Measurements from ENCODE around the gene CCNA2. TPM values are rescaled to one million over a fixed set of nuclear protein-coding genes. Genes with fewer than 3 reads are reported as not detected.

CCNA2 gene
- total and polyA plus RNA-seq, 4 donors, result 0.33 to 81.4 (median 2.4) TPM

- no peak for TF ChIP-seq TAF1 (conservative IDR thresholded peaks at IDR 0.05)
Observed at GRCh38 chr4:121794505-121795188, 29.0 kb downstream of the CCNA2 start (continued).

GRCh38 chr4:121792966-121793365 lies 30.7 kb downstream of the CCNA2 start:
- H3K4me1 ChIP-seq (ENCODE audit: control insufficient read depth in 4 of 4, insufficient read depth in 4 of 4, low read length in 3 of 4), result no peaks in the 10 kb centered on the region
- H3K9me3 ChIP-seq (ENCODE audit: control insufficient read depth in 4 of 4, low read length in 3 of 4), result no peaks in the 10 kb centered on the region
- no peaks in the 10 kb centered on the region for H3K27me3 ChIP-seq (ENCODE audit: control insufficient read depth in 4 of 4, insufficient read depth in 4 of 4, low read length in 3 of 4)
- no peak for DNase-seq (ENCODE audit: low spot score)
- TF ChIP-seq YY1 (IDR thresholded peaks at IDR 0.05), result no peak
- 88% methylated on average over 2 of the region's 2 CpGs for WGBS
- no peak overlapping the region for H3K4me3 ChIP-seq (ENCODE audit: low read depth in 1 of 3, low read length in 3 of 3)
- no peak overlapping the region for H3K9ac ChIP-seq (ENCODE audit: low read depth in 1 of 2, low read length in 2 of 2)
- no peaks in the 10 kb centered on the region for H3K36me3 ChIP-seq (ENCODE audit: control insufficient read depth in 4 of 4, insufficient read depth in 3 of 4, low read depth in 1 of 4, low read length in 3 of 4)
- no peak overlapping the region for H3K27ac ChIP-seq (ENCODE audit: low read depth in 1 of 2, low read length in 2 of 2)

DNA sequence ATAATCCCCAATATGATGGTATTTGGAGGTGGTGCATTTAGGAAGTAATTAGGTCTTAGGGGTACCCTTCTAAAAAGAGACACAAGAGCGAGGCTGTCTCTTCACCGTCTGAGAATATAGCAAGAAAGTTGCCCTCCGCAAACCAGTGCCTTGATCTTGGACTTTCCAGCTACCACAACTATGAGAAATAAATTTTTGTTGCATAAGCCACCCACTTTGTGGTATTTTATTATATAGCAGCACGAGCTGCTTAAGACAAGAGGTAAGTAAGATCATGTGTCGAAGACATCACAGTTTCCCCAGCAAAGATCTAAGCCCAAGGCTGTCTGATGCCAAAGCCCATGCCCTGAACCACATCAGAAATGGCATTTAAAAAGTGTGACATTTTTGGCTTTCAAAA lies 32.2 kb downstream of the CCNA2 start:
- no peak for DNase-seq (ENCODE audit: low spot score)
- H3K4me1 ChIP-seq (ENCODE audit: control insufficient read depth in 4 of 4, insufficient read depth in 4 of 4, low read length in 3 of 4), result no peaks in the 10 kb centered on the region
- WGBS, result 91% methylated on average over 5 of the region's 5 CpGs

More for the DNA sequence above, 32.2 kb downstream of the CCNA2 start:
- TF ChIP-seq NR2F2 (IDR thresholded peaks at IDR 0.05) (no peak), GABPA (IDR thresholded peaks at IDR 0.05 in 1 of 2, conservative IDR thresholded peaks at IDR 0.05 in 1 of 2) (no peak), CTCF (IDR thresholded peaks at IDR 0.05; ENCODE audit: low read depth, low read length, missing input control) (no peak), ZBTB33 (IDR thresholded peaks at IDR 0.05) (no peak), RAD21 (IDR thresholded peaks at IDR 0.05) (no peak), FOXA2 (IDR thresholded peaks at IDR 0.05) (no peak), REST (IDR thresholded peaks at IDR 0.05) (no peak), TAF1 (conservative IDR thresholded peaks at IDR 0.05) (no peak), YY1 (IDR thresholded peaks at IDR 0.05) (no peak), SP1 (IDR thresholded peaks at IDR 0.05) (no peak), FOXA1 (IDR thresholded peaks at IDR 0.05) (no peak), HNF4A (conservative IDR thresholded peaks at IDR 0.05) (no peak), ATF3 (IDR thresholded peaks at IDR 0.05) (no peak), HNF4G (IDR thresholded peaks at IDR 0.05) (no peak), RXRA (IDR thresholded peaks at IDR 0.05) (no peak)
- Histone ChIP-seq H3K36me3 (ENCODE audit: control insufficient read depth in 4 of 4, insufficient read depth in 3 of 4, low read depth in 1 of 4, low read length in 3 of 4) (no peaks in the 10 kb centered on the region), H3K9ac (ENCODE audit: low read depth in 1 of 2, low read length in 2 of 2) (no peak overlapping the region), H3K4me3 (ENCODE audit: low read depth in 1 of 3, low read length in 3 of 3) (no peak overlapping the region), H3K9me3 (ENCODE audit: control insufficient read depth in 4 of 4, low read length in 3 of 4) (no peaks in the 10 kb centered on the region), H3K27me3 (ENCODE audit: control insufficient read depth in 4 of 4, insufficient read depth in 4 of 4, low read length in 3 of 4) (no peaks in the 10 kb centered on the region), H3K27ac (ENCODE audit: low read depth in 1 of 2, low read length in 2 of 2) (no peak overlapping the region)
